Activated CD8-positive, alpha-beta memory T cell treated with anti-CD3 and anti-CD28 coated beads, Interleukin-2, amount 50 U/mL, for 1 hour (primary cell): ENCODE data around the gene NKTR.

Experiments used
- DNase-seq: peaks from one replicate; pipeline ENCODE4 v3.0.0-alpha.2; 2020; ENCODE audit errors: extremely low read depth

Gene NKTR

GRCh38 chr3:42649783-42650182 lies 49.3 kb downstream of the NKTR start:
- no peak for DNase-seq

GRCh38 chr3:42651248-42652091 lies 51.0 kb downstream of the NKTR start:
- DNase-seq, result no peak

DNA sequence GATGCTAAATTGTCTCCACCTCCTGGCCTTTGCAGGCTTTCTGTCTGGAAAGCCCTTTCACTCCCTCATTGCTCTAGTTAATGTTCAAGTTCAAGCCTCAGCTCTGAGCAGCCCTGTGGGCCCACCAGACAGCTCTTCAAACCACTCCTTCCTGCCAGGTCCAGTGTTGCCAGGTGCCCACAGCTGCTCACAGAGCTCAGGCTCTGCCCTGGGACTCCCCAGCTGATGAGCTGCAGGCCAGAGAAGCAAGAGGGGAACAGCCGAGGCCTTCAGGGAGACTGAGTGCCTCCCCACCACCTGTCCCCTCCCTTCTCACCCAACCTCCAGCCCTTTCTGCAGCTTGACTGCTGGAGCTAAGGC lies 51.7 kb downstream of the NKTR start:
- DNase-seq, result no peak

DNA sequence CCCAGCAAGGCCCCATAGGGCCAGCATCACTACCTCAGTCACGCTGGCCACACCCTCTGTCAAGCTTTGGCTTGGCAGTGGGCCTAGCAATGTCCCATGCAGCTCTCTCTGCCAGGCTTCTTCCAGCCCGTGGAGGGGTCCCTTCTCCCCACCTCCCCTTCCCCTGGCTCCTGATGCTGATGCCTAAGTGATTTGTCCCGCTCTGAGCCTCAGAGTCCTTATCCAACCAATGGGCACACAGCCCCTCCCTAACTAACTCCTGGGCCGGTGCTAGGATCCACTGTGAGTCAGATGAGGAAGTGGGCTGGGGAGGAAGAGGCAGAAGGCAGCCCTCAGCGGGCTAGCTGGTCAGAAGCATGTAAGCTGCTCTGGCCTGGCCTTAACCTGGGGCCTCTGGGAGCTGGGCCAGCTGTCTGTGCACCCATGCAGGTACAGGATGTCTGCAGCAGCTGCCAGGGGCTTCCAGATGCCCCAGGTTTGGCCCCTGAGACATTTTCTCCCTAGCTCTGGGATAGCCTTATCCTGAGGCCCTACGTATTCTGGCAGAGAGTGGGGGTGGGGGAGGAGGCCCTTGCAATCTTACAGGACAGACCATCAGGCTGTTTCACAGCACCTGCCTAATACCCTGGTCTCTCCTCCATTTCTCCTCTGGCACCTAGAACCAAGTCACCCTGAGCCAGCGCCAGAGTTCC lies 52.3 kb downstream of the NKTR start:
- DNase-seq, result no peak

- DNase-seq, result no peak
Measured at GRCh38 chr3:42653303-42653559, 52.7 kb downstream of the NKTR start.

GRCh38 chr3:42653560-42654330 lies 53.3 kb downstream of the NKTR start, which contains the start of gene ZBTB47:
ZBTB47 (plus strand) TSS chr3:42653697; CDS start chr3:42658356, 4,659 bp downstream.
- DNase-seq, result no peak

- no peak for DNase-seq
Measured at GRCh38 chr3:42654331-42655201, 54.1 kb downstream of the NKTR start.

DNA sequence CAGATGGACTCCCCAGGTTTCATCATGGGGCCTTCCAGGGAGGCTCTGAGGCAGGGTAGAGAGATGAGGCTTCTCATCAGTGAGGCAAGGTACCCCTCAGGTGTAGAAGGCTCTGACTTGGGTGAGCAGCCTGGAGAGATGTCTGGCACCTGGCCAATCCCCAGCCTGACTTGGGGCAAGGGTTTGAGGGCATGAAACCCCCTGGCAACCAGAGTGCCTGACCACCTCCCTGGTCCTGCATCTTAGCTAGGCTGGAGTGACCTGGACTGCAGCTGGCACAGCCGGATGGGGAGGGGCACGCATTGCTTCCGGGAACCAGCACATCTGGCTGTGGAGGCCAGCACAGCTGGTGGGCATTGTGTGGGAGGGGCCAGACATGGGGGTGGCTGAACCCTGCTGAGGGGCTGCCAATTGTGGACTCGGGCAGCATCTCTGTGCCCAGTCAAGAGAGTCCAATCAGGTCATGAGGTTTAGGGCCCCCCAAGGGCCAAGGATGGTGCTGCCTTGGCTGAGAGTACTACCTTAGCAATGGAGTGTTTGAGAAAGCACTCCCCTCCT lies 54.9 kb downstream of the NKTR start:
- no peak for DNase-seq

DNA sequence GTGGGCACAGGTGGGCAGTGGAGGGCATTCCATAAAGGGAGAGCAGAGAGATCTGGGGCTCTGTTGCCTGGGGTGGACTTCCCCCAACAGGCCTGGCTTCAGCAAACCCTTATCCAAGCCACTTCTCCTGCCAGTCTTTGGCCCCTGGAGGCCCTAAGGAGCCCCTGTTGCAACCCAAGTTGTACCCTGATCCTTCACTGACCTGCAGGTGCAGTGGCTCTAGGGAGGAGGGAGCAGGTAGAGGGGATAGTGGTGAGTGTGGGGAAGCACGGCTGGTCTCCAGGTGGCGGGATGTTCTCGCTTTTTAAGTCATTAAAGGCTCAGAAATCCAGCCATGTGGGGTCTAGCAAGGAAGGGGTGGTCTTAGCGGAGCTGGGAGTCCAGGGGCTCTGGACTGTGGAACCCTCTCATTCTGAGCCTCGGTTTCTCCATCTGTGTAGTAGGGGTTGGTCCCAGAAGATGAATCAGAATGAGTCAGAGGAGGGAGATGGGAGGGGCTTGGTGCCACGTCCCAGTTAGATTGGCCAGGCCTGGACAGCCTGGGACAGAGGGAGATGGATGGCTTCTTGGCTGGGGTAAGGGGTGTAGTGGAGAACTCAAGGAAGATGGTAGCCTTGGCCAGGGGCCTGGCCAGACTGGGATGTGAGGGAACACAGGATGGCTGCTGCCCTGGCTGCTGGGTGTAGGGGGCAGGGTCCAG lies 55.6 kb downstream of the NKTR start:
- no peak for DNase-seq

GRCh38 chr3:42656680-42657610 lies 56.5 kb downstream of the NKTR start:
- no peak for DNase-seq

- DNase-seq, result no peak
Measured at GRCh38 chr3:42657675-42658074, 57.2 kb downstream of the NKTR start.

- no peak for DNase-seq
Measured at GRCh38 chr3:42658091-42658770, 57.7 kb downstream of the NKTR start.

- no peak for DNase-seq
Measured at GRCh38 chr3:42658771-42659390, 58.4 kb downstream of the NKTR start.

DNA sequence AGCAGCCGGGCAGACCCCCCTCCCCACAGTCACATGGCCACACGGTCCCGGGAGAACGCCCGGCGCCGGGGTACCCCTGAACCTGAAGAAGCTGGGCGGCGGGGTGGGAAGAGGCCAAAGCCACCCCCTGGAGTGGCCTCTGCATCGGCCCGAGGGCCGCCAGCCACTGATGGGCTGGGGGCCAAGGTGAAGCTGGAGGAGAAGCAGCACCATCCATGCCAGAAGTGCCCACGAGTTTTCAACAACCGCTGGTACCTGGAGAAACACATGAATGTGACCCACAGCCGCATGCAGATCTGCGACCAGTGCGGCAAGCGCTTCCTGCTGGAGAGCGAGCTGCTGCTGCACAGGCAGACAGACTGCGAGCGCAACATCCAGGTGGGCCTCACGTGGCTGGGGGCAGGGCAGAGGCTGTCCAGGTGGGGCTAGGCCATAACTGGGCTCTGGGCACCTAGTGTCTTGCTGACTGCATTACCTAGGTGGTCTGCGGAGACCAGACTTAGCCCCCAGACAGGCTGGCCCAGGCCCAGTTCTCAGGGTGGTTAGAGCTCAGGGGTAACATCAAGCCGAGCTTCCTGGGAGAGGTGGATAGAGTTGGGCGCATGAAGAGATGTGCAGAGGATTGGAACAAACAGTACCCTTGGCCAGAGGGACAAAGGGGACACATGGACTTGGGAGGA lies 59.1 kb downstream of the NKTR start:
- DNase-seq, result no peak

- DNase-seq, result no peak
Measured at GRCh38 chr3:42660131-42660715, 59.7 kb downstream of the NKTR start.

DNA sequence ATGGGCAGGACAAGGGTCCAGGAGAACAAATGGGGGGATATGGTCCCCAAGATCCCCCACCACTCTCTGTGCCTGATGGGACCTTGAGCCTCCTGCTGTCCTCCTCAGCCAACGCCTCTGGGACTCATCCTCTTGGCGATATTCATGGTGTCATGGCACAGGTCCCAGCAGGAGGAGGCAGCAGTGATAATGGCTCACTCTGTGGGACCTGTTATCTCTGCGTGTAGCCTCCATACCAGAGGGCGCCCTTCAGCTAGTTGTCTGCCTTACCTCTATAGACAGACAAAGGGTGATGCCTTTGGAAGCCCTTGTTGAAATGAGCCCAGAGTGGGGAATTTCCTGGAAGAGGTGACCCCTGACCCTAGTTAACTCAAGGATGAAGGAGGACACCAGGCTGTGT lies 60.4 kb downstream of the NKTR start:
- DNase-seq, result no peak

DNA sequence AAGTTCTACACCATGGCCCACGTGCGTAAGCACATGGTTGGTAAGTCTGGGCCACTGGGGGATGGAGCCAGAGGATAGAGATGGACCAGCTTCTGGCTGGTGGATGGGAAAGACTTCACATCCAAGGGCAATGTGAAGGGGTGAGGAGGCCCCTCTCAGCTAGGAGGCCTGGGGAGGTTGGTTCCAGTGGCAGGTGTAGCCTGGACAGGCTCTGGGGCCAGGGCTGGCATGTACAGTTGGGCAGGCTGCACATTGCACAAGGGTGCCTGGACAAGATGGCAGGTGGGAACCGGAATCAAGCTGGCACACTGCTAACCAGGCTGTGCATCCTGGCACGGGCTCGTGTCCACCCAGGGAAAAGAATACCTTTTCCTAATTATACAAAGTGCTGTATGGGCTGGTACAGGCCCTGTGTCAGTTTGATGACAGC lies 61.1 kb downstream of the NKTR start:
- no peak for DNase-seq
